Osteoblast (primary cell): Measurements from ENCODE around the gene RNPEPL1. TPM values are rescaled to one million over a fixed set of nuclear protein-coding genes. Genes with fewer than 3 reads are reported as not detected.
A peak's percentile ranks its signal among the peaks of the same experiment; 100 is the strongest.

Experiments used
- DNase-seq: peaks from one replicate; pipeline ENCODE4 v3.0.0; 2011; ENCODE audit warnings: low spot score, mixed read lengths; ENCODE audit not compliant: insufficient read length; ENCODE audit errors: missing footprints
- H2AFZ ChIP-seq: 2 replicates; pipeline ENCODE4 v1.6.0; 2011; ENCODE audit warnings: mild to moderate bottlenecking, low read length
- H3K27ac ChIP-seq: 2 replicates; pipeline ENCODE4 v1.5.1; 2011; ENCODE audit warnings: mild to moderate bottlenecking, low read depth, low read length, moderate library complexity
- H3K27me3 ChIP-seq: 2 replicates; pipeline ENCODE4 v1.6.0; 2012; ENCODE audit warnings: mild to moderate bottlenecking, control low read depth, inconsistent platforms, low read length, moderate library complexity; ENCODE audit not compliant: insufficient read depth
- H3K36me3 ChIP-seq: 2 replicates; pipeline ENCODE4 v1.5.1; 2011; ENCODE audit warnings: mild to moderate bottlenecking, low read length, control low read depth, moderate library complexity; ENCODE audit not compliant: insufficient read depth
- H3K4me1 ChIP-seq: 2 replicates; pipeline ENCODE4 v1.5.1; 2011; ENCODE audit warnings: mild to moderate bottlenecking, low read length, control low read depth, moderate library complexity; ENCODE audit not compliant: insufficient read depth
- H3K4me2 ChIP-seq: 2 replicates; pipeline ENCODE4 v1.6.0; 2011; ENCODE audit warnings: mild to moderate bottlenecking, low read length; ENCODE audit not compliant: insufficient read depth
- H3K4me3 ChIP-seq: fragments of 200-600 bp; sonication (generic); 3 replicates; pipeline ENCODE4 v1.5.1; 2012; ENCODE audit warnings: mild to moderate bottlenecking, low read length, inconsistent platforms; ENCODE audit not compliant: insufficient read depth
- H3K79me2 ChIP-seq: 2 replicates; pipeline ENCODE4 v1.6.0; 2012; ENCODE audit warnings: mild to moderate bottlenecking, low read length, control low read depth, inconsistent platforms; ENCODE audit not compliant: insufficient read depth
- H3K9me3 ChIP-seq: 2 replicates; pipeline ENCODE4 v1.5.1; 2011; ENCODE audit warnings: low read depth, low read length, control low read depth
- H4K20me1 ChIP-seq: 2 replicates; pipeline ENCODE4 v1.6.0; 2012; ENCODE audit warnings: mild to moderate bottlenecking, low read length, control low read depth; ENCODE audit not compliant: insufficient read depth
- total RNA-seq: library from RNA; depleted of rRNA; stranded (reverse); fragments of >200 nt; gene quantifications from 2 replicates; pipeline ENCODE4 v1.2.3, GENCODE V29; 2012
- TF ChIP-seq, protein P1 (sequence below): IDR thresholded peaks from 2 replicates; pipeline ENCODE4 v1.5.1; 2011; ENCODE audit warnings: mild to moderate bottlenecking, low read depth, low read length, moderate library complexity; ENCODE audit errors: extremely low read depth

RNPEPL1 gene
- total RNA-seq, 1 donor, result 13.0 TPM

DNA sequence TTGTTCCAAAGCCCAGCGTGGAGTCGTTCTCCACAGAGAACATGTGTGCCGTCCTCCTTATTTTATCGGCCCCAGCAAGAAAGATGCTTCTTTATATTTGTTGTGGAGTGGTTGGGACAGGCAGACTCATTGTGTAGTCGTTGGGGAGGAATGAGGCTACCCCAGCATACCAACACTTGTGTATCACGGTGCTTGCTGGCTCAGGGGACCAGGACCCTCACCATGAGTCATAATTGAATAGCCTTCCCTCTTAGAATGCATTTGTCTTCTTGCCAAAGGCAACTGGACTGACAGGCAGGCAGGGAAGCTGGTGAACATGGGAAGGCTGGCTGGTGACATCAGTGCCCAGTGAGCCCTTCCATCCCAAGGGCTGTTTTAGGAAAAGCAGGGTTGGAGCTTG, 22.9 kb downstream of the RNPEPL1 start:
- Histone ChIP-seq H3K79me2 (peaks cover 68% of the 10 kb centered on the region), H3K27me3 (no peaks in the 10 kb centered on the region), H3K4me2 (no peak overlapping the region), H3K4me1 (peaks cover 18% of the 10 kb centered on the region), H2AFZ (no peak overlapping the region), H3K36me3 (peaks cover 6% of the 10 kb centered on the region), H3K4me3 (no peak overlapping the region), H3K27ac (no peak overlapping the region), H3K9me3 (no peaks in the 10 kb centered on the region), H4K20me1 (peaks cover 45% of the 10 kb centered on the region)
- DNase-seq, result peak; percentile 91
- TF ChIP-seq, protein P1, sequence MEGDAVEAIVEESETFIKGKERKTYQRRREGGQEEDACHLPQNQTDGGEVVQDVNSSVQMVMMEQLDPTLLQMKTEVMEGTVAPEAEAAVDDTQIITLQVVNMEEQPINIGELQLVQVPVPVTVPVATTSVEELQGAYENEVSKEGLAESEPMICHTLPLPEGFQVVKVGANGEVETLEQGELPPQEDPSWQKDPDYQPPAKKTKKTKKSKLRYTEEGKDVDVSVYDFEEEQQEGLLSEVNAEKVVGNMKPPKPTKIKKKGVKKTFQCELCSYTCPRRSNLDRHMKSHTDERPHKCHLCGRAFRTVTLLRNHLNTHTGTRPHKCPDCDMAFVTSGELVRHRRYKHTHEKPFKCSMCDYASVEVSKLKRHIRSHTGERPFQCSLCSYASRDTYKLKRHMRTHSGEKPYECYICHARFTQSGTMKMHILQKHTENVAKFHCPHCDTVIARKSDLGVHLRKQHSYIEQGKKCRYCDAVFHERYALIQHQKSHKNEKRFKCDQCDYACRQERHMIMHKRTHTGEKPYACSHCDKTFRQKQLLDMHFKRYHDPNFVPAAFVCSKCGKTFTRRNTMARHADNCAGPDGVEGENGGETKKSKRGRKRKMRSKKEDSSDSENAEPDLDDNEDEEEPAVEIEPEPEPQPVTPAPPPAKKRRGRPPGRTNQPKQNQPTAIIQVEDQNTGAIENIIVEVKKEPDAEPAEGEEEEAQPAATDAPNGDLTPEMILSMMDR, result no peak

DNA sequence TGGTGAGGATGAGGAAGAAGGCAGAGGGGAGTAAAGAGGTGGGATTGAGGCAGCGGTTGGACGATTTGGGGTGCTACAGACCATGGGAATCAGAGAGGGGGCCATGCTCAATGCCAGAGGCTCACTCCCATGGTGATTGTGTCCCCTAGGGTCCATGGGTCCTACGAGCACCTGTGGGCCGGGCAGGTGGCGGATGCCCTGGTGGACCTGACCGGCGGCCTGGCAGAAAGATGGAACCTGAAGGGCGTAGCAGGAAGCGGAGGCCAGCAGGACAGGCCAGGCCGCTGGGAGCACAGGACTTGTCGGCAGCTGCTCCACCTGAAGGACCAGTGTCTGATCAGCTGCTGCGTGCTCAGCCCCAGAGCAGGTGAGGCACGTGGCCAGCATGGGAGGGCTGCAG, 23.5 kb downstream of the RNPEPL1 start:
- H3K9me3 ChIP-seq, result no peaks in the 10 kb centered on the region
- no peak overlapping the region for H3K4me3 ChIP-seq
- H4K20me1 ChIP-seq, result peaks cover 45% of the 10 kb centered on the region
- H3K79me2 ChIP-seq, result peaks cover 68% of the 10 kb centered on the region
- no peaks in the 10 kb centered on the region for H3K27me3 ChIP-seq
- no peak overlapping the region for H2AFZ ChIP-seq
- peaks cover 18% of the 10 kb centered on the region for H3K4me1 ChIP-seq
- no peak overlapping the region for H3K27ac ChIP-seq
- peaks cover 6% of the 10 kb centered on the region for H3K36me3 ChIP-seq
- TF ChIP-seq, protein P1, result no peak
- DNase-seq, result peak; percentile 74
- H3K4me2 ChIP-seq, result no peak overlapping the region

DNA sequence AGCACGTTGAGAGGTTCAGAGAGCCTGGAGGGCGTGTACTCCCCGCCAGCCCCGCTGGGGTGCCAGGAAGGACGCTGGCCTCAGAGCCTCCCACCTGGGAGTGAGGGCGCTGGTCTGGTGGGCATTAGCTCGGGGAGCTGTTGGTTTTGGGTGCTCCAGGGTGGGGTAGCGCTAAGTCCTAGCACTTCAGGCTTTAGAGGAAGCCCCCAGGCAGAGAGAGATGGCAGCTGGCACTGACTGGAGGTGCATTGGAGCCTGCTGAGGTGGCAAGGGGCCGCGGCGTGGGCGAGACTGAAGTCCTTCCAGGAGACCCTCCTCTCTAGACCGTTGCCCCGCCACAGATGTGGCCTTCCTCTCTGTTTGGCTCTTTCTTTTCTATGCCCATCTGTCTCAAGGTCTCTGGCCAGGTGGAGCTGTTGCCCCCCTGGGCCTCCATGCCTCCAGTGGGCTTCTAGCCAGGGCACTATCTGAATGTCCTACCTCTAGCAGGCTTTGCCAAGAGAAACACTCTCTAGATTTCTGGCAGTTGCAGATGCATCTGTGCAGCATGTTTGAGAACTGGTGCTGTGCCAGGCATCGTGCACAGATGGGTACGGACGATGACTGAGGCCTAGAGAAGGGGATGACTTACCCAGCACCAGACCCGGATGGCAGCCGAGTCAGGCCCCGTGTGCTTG, 24.9 kb downstream of the RNPEPL1 start:
- Histone ChIP-seq H3K4me1 (peaks cover 7% of the 10 kb centered on the region), H3K9me3 (no peaks in the 10 kb centered on the region), H3K4me3 (no peak overlapping the region), H3K79me2 (peaks cover 54% of the 10 kb centered on the region), H3K27me3 (no peaks in the 10 kb centered on the region), H2AFZ (no peak overlapping the region), H3K36me3 (peaks cover 6% of the 10 kb centered on the region), H3K4me2 (no peak overlapping the region), H4K20me1 (peaks cover 36% of the 10 kb centered on the region), H3K27ac (no peak overlapping the region)
- TF ChIP-seq, protein P1, result no peak
- peak; percentile 47 for DNase-seq

DNA sequence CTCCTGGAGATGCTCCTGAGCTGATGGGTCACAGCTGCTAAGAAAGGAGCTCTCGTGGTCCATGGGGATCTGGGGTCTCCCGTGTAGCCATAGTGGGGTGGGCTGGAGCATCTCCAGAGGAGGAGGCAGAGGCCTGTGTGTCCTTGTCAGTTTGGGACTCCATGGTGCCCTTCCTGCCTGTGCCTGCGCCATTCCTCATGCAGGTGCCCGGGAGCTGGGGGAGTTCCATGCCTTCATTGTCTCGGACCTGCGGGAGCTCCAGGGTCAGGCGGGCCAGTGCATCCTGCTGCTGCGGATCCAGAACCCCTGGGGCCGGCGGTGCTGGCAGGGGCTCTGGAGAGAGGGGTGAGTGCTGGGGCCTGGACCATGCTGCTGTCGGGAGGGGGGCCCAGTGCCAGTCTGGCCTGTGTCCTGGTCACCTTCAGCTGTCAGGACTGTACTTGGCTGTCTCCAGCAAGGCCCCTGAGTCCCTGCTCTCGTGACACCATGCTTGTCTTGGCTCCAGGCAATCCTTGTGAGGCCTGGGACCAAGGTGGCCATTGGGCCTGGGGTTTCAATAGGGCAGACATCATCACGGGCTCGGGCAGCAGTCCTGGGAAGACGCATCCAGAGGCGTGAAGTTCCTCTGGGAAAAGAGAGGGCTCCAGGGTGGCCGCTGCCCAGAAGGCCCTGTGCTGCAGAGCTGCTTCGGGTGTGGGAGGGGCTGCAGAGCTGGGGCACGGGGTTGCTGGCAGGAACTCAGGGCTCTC, 25.6 kb downstream of the RNPEPL1 start:
- Histone ChIP-seq H3K9me3 (no peaks in the 10 kb centered on the region), H2AFZ (no peak overlapping the region), H3K36me3 (peaks cover 6% of the 10 kb centered on the region), H4K20me1 (peaks cover 30% of the 10 kb centered on the region), H3K4me2 (no peak overlapping the region), H3K27me3 (no peaks in the 10 kb centered on the region), H3K79me2 (peaks cover 47% of the 10 kb centered on the region), H3K27ac (no peak overlapping the region), H3K4me1 (peaks cover 6% of the 10 kb centered on the region), H3K4me3 (no peak overlapping the region)
- TF ChIP-seq, protein P1, result no peak
- peak; percentile 53 for DNase-seq
